ENCODE measurements around the gene CABLES2.

- peak; percentile 60 for TF ChIP-seq CTCF (IDR thresholded peaks at IDR 0.05)
- no peak for TF ChIP-seq EZH2phosphoT487 (IDR thresholded peaks at IDR 0.05)
Observed at GRCh38 chr20:62376112-62377063, 30.7 kb downstream of the CABLES2 start.
